Mucosa of gallbladder (tissue), 1 donor: ENCODE data around the gene RPL19. TPM values are rescaled to one million over a fixed set of nuclear protein-coding genes. Genes with fewer than 3 reads are reported as not detected.

ENCODE experiments used
- DNase-seq: peaks from one replicate; pipeline ENCODE4 v3.0.0-alpha.2; 2020; ENCODE audit warnings: low spot score
- total RNA-seq: library from RNA; stranded (reverse); gene quantifications from one replicate; pipeline ENCODE4 v1.2.1, GENCODE V29; 2021
- donor health status: DM: no; HTN: no; CAD: no.

The RPL19 gene
- total RNA-seq, 1 donor from 2014 or later: 1,121 TPM

GRCh38 chr17:39173080-39173479 is 27.0 kb upstream of the RPL19 start:
- no peak for DNase-seq

GRCh38 chr17:39173526-39174274 is 26.4 kb upstream of the RPL19 start:
- DNase-seq: no peak

- DNase-seq: peak; percentile 80
Measured at GRCh38 chr17:39174920-39175694, 25.0 kb upstream of the RPL19 start.

- DNase-seq: no peak
Measured at GRCh38 chr17:39175695-39176093, 24.4 kb upstream of the RPL19 start.

DNA sequence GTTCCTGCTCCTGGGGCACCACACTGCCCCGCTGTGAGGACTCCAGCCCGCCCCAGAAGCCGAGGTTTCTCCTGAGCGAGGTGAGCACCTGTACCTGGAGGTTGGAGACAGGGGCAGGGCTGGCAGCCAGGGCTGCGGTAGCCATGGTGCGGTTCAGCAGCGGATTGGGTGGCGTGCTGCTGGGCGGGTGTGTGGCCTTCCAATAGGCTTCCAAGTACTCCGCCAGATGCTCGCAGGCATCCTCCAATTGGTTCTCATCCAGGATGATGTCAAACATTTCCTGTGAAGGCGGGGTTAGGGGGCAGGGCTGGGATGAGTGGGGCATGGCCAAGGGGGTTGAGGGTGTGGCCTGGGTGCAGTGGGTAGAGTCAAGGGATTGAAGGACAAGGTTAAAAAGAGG is 22.8 kb upstream of the RPL19 start:
- DNase-seq: no peak

GRCh38 chr17:39178536-39178935 is 21.5 kb upstream of the RPL19 start:
- no peak for DNase-seq

GRCh38 chr17:39181303-39181702 is 18.8 kb upstream of the RPL19 start:
- DNase-seq: no peak

GRCh38 chr17:39183045-39183444 is 17.0 kb upstream of the RPL19 start:
- DNase-seq: no peak

DNA sequence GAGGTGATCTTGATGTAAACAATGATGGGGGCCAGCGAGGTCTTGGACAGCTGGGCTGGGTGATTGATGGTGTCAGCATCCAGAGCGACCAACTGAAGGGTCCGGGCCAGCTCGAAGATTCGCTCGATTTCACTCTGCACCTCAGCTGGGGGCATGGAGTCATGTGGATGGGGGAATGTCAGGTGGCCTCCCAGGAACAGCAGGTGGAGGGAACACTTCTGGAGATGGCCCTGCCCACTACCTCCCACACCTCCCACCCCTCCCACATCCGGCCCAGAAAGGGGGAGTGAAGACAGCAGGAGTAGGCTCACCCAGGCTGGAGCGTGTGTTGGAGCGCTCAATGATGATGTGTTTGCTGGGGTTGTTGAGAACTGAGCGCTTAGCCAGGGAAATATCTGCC is 16.4 kb upstream of the RPL19 start:
- no peak for DNase-seq

DNA sequence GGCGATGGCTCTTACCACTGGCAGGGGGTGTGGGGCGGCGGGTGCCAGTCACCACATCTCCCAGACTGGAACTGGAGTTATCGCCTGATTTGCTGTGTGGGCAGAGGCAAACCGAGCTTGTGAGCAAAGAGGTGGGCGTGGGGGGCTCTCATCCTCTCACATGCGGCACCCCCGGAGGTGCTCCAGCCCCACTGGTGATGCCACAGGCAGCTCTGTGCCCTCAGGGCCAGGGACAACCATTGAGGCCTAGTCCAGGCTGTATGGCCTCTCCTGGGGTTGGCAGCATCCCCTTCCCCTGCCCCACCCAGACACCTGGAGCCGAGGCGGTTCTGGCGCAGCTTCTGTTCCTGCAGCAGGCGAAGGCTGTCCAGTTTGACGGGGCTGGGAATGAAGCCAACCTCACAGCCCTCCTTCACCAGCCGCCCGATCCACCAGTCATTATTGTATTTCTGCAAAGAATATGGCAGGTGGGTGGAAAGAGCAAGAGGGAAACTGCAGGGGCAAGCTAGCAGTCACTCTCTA is 13.5 kb upstream of the RPL19 start:
- DNase-seq: no peak

GRCh38 chr17:39187152-39187830 is 12.8 kb upstream of the RPL19 start:
- no peak for DNase-seq

DNA sequence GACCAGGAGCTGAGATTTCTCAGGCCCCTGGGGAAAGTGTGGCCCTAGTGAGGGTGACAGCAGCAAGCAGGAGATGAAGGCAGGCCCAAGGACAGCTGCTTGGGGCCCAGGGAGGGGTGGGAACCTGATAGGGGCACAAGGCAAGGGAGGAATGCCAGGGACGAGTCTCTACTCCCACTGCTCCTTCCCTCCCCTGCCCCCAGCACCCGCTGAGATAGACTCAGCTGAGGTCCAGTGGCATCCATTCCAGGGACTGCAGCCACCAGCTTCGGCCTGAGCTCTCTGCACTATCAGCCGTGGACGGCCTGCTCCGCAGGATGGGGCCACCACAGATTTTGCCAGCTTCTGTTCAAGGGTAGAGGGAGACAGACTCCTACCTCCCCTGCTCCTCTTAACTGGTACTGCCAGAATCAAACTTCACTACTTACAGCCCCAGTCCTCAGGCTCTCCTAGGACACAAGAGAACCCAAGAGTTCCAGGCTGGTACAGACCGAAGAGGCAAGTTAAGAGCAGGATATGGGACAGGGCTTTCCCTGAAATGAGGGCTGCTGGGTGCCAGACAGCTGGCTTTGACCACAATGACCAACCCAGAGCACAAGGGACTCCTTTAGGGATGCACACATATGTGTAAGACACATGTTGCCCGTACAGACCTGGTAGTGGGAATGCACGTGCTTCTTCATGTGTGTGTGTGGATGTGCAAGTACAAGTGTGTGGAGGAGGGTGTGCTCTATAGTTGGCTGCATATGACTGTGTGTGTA is 8.2 kb upstream of the RPL19 start:
- DNase-seq: no peak

GRCh38 chr17:39192901-39193300 is 7.2 kb upstream of the RPL19 start:
- no peak for DNase-seq

- no peak for DNase-seq
Measured at GRCh38 chr17:39193346-39193745, 6.7 kb upstream of the RPL19 start.

DNA sequence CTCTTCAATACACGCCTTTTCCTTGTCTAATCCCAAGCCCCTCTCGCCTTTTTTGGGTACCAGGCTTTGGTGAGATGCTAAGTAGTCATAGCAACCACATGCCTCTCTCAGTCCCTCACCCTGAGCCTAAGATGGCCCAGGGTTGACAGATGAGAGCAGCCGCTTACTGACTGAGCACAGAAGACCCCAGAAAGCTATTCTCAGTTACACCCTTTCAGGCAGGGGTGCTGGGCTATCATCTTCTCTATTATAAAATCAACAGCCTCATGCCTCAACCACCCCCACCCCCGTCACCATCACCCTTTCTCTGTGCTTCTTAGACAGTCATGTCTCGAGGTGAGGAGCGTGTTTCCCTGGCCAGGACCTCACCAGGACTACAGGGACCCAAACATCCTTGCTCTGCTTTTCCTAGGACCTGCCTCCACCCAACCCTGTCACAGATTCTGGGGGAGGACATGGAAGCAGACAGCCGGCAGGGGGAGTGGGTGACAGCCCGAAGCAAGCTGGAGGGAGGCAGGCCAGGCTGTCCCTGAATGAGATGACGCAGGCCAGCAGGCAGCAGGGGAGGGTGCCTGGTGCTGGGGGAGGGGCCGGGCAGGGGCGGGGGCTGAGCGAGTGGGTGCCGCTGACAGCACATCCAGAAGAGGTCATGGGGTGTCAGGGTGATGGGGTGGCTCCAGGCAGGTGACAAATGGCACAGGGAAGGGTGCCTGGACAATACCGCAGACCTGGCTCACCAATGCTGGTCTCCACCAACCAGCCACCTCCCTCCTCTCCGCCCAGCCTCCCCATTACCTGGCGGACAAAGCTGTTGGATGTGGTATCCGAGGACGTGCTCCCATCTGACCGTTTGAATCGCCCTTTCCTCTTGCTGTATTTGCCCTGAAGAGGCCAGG is 5.7 kb upstream of the RPL19 start:
- DNase-seq: no peak

DNA sequence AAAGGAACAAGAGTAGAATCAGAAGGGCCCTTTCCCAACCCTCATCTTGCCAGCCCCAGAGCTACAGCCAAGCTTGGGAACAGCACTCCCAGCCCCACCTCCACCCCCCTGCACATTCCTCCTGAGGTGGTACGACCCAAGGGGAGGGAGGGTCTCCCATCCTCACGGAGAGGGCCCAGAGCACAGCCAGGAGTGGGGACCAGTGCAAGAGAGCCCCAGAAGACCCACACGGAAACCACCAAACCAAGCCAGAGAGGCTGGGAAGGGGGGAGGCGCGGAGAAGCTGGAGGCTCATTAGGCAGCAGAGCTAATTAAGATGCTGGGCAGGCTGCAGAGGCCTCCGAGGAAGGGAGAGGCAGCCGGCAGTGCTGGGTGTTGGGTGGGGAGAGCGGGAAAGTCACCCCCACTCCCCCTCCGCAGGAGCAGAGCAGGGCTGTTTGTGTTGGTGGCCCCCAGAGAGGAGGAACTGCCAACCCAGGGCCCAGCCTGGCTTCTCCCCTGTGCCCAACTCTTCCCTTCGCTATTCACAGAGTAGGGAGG is 5.0 kb upstream of the RPL19 start:
- DNase-seq: no peak

DNA sequence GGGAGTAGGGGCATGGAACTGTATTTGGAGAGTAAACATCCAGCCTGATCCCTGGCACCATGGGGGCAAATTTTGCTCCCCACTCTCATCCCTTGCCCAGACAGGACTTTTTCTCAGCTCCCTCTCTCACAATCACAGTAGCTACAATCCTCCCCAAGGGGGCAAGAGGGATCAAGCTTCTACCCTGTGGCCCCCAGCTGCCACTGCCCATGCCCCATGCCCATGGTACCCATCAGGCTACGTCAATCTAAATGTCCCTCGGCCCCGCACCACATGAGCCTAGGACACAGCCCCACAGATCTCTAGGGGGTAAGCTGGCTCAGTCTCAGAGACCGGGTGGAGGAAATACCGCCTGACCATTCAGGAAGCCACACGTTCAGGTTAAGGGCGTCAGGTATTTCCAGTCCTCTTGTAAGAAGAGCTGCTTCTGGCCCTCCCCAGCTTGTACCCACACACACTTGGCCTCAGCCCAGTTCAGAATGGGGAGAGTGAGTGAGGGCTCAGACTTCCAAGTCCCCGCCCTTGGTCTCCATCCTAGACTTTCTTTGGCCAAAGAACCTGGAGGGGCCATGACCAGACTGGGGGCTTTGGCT is 4.4 kb upstream of the RPL19 start:
- no peak for DNase-seq

GRCh38 chr17:39196241-39196807 is 3.8 kb upstream of the RPL19 start:
- no peak for DNase-seq

DNA sequence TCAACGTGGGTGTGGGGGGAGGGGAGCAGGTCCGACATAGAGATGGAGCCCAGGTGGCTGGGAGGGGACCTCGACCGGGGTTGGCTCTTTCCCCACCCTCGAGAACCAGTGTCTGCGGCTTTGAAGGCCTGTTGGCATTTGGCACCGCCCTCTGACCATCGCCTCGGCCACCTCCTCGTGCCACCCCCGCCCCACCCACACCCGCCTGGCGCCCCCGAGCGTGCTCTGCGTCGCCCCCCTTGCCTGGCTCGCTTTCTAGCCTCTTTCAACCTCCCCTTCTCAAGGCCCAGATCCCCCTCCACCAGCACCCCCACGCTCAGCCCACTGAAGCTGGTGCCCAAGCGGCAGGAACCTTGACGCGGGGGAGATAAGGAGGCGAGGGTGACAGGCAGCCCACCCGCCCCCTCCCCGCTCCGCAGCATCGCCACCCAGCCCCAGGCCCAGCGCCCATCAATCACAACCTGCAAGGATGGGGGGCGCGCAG is 3.2 kb upstream of the RPL19 start:
- DNase-seq: no peak
